HEK293 (cell line): Measurements from ENCODE around the gene DYNLT4.

Source experiments
- BCL6B ChIP-seq: fragments of 450-650 bp; formaldehyde crosslinking; IDR thresholded peaks from 2 replicates; pipeline ENCODE4 v1.5.1; 2017; ENCODE audit warnings: missing biosample characterization, missing genetic modification characterization
- GFI1B ChIP-seq: fragments of 450-650 bp; formaldehyde crosslinking; IDR thresholded peaks from 2 replicates; pipeline ENCODE4 v1.5.1; 2016; ENCODE audit warnings: missing biosample characterization, missing genetic modification characterization
- HOXC10 ChIP-seq: sonication (generic); formaldehyde crosslinking; IDR thresholded peaks from 2 replicates; pipeline ENCODE4 v1.8.1; 2023; ENCODE audit warnings: mild to moderate bottlenecking, missing genetic modification reagents
- MYNN ChIP-seq: fragments of 450-650 bp; formaldehyde crosslinking; IDR thresholded peaks from 2 replicates; pipeline ENCODE4 v1.5.1; 2016; ENCODE audit warnings: missing biosample characterization, missing genetic modification characterization, borderline replicate concordance
- RBAK ChIP-seq: fragments of 450-650 bp; formaldehyde crosslinking; IDR thresholded peaks from 2 replicates; pipeline ENCODE4 v1.5.1; 2016; ENCODE audit warnings: missing biosample characterization, missing genetic modification characterization
- SALL2 ChIP-seq: fragments of 450-650 bp; formaldehyde crosslinking; IDR thresholded peaks from 2 replicates; pipeline ENCODE4 v1.5.0; 2017; ENCODE audit warnings: missing biosample characterization, mild to moderate bottlenecking, missing genetic modification characterization, borderline replicate concordance
- YY2 ChIP-seq: fragments of 450-650 bp; formaldehyde crosslinking; IDR thresholded peaks from 2 replicates; pipeline ENCODE4 v1.5.1; 2016; ENCODE audit warnings: missing biosample characterization, missing genetic modification characterization
- ZEB2 ChIP-seq: fragments of 450-650 bp; formaldehyde crosslinking; IDR thresholded peaks from 2 replicates; pipeline ENCODE4 v1.5.1; 2016; ENCODE audit warnings: missing biosample characterization, missing genetic modification characterization
- ZNF10 ChIP-seq: fragments of 450-650 bp; formaldehyde crosslinking; IDR thresholded peaks from 2 replicates; pipeline ENCODE4 v1.5.1; 2017; ENCODE audit warnings: missing biosample characterization, missing genetic modification characterization
- ZNF311 ChIP-seq: fragments of 450-650 bp; formaldehyde crosslinking; IDR thresholded peaks from 2 replicates; pipeline ENCODE4 v1.5.1; 2017; ENCODE audit warnings: missing biosample characterization, missing genetic modification characterization, borderline replicate concordance
- ZNF398 ChIP-seq: fragments of 450-650 bp; formaldehyde crosslinking; IDR thresholded peaks from 2 replicates; pipeline ENCODE4 v1.5.1; 2017; ENCODE audit warnings: missing biosample characterization, missing genetic modification characterization
- ZNF510 ChIP-seq: fragments of 450-650 bp; formaldehyde crosslinking; IDR thresholded peaks from 2 replicates; pipeline ENCODE4 v1.5.1; 2018; ENCODE audit warnings: mild to moderate bottlenecking, missing genetic modification characterization, missing biosample characterization; ENCODE audit not compliant: insufficient replicate concordance
- ZNF549 ChIP-seq: fragments of 450-650 bp; IDR thresholded peaks from 2 replicates; pipeline ENCODE4 v1.5.1; 2018; ENCODE audit warnings: missing biosample characterization, missing genetic modification characterization, mild to moderate bottlenecking, inconsistent platforms, moderate library complexity
- ZNF558 ChIP-seq: fragments of 450-650 bp; formaldehyde crosslinking; IDR thresholded peaks from 2 replicates; pipeline ENCODE4 v1.5.1; 2016; ENCODE audit warnings: missing biosample characterization, missing genetic modification characterization
- ZNF624 ChIP-seq: fragments of 450-650 bp; formaldehyde crosslinking; IDR thresholded peaks from 2 replicates; pipeline ENCODE4 v1.5.1; 2017; ENCODE audit warnings: missing biosample characterization, missing genetic modification characterization
- ZNF639 ChIP-seq: fragments of 450-650 bp; formaldehyde crosslinking; IDR thresholded peaks from 2 replicates; pipeline ENCODE4 v1.5.1; 2016; ENCODE audit warnings: missing biosample characterization, missing genetic modification characterization
- ZNF670 ChIP-seq: fragments of 450-650 bp; formaldehyde crosslinking; IDR thresholded peaks from 2 replicates; pipeline ENCODE4 v1.5.1; 2016; ENCODE audit warnings: missing biosample characterization, missing genetic modification characterization, low read depth
- ZNF707 ChIP-seq: fragments of 450-650 bp; formaldehyde crosslinking; IDR thresholded peaks from 2 replicates; pipeline ENCODE4 v1.5.1; 2016; ENCODE audit warnings: missing biosample characterization, missing genetic modification characterization
- ZNF747 ChIP-seq: fragments of 450-650 bp; formaldehyde crosslinking; IDR thresholded peaks from 2 replicates; pipeline ENCODE4 v1.5.1; 2016; ENCODE audit warnings: missing biosample characterization, missing genetic modification characterization
- ZNF792 ChIP-seq: fragments of 450-650 bp; formaldehyde crosslinking; IDR thresholded peaks from 2 replicates; pipeline ENCODE4 v1.5.1; 2016; ENCODE audit warnings: missing biosample characterization, missing genetic modification characterization
- ZSCAN23 ChIP-seq: fragments of 450-650 bp; formaldehyde crosslinking; IDR thresholded peaks from 2 replicates; pipeline ENCODE4 v1.5.1; 2016; ENCODE audit warnings: missing biosample characterization, missing genetic modification characterization
- TF ChIP-seq, protein P1 (sequence below): fragments of 450-650 bp; formaldehyde crosslinking; IDR thresholded peaks from 2 replicates; pipeline ENCODE4; 2016; ENCODE audit warnings: missing biosample characterization, missing genetic modification characterization
- TF ChIP-seq, protein P2 (sequence below): fragments of 450-650 bp; formaldehyde crosslinking; IDR thresholded peaks from 2 replicates; pipeline ENCODE4 v1.5.1; 2016; ENCODE audit warnings: missing biosample characterization, missing genetic modification characterization, borderline replicate concordance
- TF ChIP-seq, protein P3 (sequence below): fragments of 450-650 bp; formaldehyde crosslinking; IDR thresholded peaks from 2 replicates; pipeline ENCODE4 v1.5.1; 2017; ENCODE audit warnings: missing biosample characterization, missing genetic modification characterization
- TF ChIP-seq, protein P4 (sequence below): fragments of 450-650 bp; formaldehyde crosslinking; IDR thresholded peaks from 2 replicates; pipeline ENCODE4 v1.5.1; 2016; ENCODE audit warnings: missing biosample characterization, missing genetic modification characterization

DYNLT4 gene

GRCh38 chr1:44842862-44843655 is 35.9 kb upstream of the DYNLT4 start, which contains the start of gene PTCH2 (continued):
- TF ChIP-seq ZNF707 (tag by site-specific recombination): no peak
- TF ChIP-seq, protein P1, sequence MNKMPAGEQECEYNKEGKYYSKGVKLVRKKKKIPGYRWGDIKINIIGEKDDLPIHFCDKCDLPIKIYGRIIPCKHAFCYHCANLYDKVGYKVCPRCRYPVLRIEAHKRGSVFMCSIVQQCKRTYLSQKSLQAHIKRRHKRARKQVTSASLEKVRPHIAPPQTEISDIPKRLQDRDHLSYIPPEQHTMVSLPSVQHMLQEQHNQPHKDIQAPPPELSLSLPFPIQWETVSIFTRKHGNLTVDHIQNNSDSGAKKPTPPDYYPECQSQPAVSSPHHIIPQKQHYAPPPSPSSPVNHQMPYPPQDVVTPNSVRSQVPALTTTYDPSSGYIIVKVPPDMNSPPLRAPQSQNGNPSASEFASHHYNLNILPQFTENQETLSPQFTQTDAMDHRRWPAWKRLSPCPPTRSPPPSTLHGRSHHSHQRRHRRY (tag by site-specific recombination): no peak
- no peak for TF ChIP-seq ZNF558
- no peak for TF ChIP-seq SALL2
- TF ChIP-seq MYNN (tag by site-specific recombination): no peak
- TF ChIP-seq ZNF624 (tag by site-specific recombination): no peak
- TF ChIP-seq ZNF510 (tag by site-specific recombination): no peak
- TF ChIP-seq GFI1B: no peak
- no peak for TF ChIP-seq ZNF670
- TF ChIP-seq ZEB2 (tag by site-specific recombination): peak; percentile 64; the same call in 1 of the 2 replicates
- no peak for TF ChIP-seq YY2 (tag by site-specific recombination)
- TF ChIP-seq ZNF10 (tag by site-specific recombination): no peak
- TF ChIP-seq RBAK (tag by site-specific recombination): no peak
- TF ChIP-seq ZNF747 (tag by site-specific recombination): no peak
- TF ChIP-seq, protein P2, sequence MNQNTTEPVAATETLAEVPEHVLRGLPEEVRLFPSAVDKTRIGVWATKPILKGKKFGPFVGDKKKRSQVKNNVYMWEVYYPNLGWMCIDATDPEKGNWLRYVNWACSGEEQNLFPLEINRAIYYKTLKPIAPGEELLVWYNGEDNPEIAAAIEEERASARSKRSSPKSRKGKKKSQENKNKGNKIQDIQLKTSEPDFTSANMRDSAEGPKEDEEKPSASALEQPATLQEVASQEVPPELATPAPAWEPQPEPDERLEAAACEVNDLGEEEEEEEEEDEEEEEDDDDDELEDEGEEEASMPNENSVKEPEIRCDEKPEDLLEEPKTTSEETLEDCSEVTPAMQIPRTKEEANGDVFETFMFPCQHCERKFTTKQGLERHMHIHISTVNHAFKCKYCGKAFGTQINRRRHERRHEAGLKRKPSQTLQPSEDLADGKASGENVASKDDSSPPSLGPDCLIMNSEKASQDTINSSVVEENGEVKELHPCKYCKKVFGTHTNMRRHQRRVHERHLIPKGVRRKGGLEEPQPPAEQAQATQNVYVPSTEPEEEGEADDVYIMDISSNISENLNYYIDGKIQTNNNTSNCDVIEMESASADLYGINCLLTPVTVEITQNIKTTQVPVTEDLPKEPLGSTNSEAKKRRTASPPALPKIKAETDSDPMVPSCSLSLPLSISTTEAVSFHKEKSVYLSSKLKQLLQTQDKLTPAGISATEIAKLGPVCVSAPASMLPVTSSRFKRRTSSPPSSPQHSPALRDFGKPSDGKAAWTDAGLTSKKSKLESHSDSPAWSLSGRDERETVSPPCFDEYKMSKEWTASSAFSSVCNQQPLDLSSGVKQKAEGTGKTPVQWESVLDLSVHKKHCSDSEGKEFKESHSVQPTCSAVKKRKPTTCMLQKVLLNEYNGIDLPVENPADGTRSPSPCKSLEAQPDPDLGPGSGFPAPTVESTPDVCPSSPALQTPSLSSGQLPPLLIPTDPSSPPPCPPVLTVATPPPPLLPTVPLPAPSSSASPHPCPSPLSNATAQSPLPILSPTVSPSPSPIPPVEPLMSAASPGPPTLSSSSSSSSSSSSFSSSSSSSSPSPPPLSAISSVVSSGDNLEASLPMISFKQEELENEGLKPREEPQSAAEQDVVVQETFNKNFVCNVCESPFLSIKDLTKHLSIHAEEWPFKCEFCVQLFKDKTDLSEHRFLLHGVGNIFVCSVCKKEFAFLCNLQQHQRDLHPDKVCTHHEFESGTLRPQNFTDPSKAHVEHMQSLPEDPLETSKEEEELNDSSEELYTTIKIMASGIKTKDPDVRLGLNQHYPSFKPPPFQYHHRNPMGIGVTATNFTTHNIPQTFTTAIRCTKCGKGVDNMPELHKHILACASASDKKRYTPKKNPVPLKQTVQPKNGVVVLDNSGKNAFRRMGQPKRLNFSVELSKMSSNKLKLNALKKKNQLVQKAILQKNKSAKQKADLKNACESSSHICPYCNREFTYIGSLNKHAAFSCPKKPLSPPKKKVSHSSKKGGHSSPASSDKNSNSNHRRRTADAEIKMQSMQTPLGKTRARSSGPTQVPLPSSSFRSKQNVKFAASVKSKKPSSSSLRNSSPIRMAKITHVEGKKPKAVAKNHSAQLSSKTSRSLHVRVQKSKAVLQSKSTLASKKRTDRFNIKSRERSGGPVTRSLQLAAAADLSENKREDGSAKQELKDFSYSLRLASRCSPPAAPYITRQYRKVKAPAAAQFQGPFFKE: no peak
- no peak for TF ChIP-seq ZNF311
- 0 out of 2 replicates have a peak, but pooled peaks have one; percentile 58 for TF ChIP-seq HOXC10
- no peak for TF ChIP-seq ZNF549
- TF ChIP-seq, protein P3, sequence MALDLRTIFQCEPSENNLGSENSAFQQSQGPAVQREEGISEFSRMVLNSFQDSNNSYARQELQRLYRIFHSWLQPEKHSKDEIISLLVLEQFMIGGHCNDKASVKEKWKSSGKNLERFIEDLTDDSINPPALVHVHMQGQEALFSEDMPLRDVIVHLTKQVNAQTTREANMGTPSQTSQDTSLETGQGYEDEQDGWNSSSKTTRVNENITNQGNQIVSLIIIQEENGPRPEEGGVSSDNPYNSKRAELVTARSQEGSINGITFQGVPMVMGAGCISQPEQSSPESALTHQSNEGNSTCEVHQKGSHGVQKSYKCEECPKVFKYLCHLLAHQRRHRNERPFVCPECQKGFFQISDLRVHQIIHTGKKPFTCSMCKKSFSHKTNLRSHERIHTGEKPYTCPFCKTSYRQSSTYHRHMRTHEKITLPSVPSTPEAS (tag by site-specific recombination): no peak
- peak; percentile 57; the same call in 1 of the 2 replicates for TF ChIP-seq ZNF639 (tag by site-specific recombination)
- no peak for TF ChIP-seq BCL6B
- TF ChIP-seq, protein P4, sequence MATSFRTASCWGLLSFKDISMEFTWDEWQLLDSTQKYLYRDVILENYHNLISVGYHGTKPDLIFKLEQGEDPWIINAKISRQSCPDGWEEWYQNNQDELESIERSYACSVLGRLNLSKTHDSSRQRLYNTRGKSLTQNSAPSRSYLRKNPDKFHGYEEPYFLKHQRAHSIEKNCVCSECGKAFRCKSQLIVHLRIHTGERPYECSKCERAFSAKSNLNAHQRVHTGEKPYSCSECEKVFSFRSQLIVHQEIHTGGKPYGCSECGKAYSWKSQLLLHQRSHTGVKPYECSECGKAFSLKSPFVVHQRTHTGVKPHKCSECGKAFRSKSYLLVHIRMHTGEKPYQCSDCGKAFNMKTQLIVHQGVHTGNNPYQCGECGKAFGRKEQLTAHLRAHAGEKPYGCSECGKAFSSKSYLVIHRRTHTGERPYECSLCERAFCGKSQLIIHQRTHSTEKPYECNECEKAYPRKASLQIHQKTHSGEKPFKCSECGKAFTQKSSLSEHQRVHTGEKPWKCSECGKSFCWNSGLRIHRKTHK (tag by site-specific recombination): no peak
- peak; percentile 79 for TF ChIP-seq ZNF398 (tag by site-specific recombination)
- peak; percentile 43; the same call in 1 of the 2 replicates for TF ChIP-seq ZNF792 (tag by site-specific recombination)
- no peak for TF ChIP-seq ZSCAN23 (tag by site-specific recombination)
